Neural cell (in vitro differentiated cells): ENCODE measurements around the gene ELOVL1. TPM values are rescaled to one million over a fixed set of nuclear protein-coding genes. Genes with fewer than 3 reads are reported as not detected.

ENCODE experiments used
- H2AFZ ChIP-seq: fragments of 200-600, 300-800 bp; sonication (generic), shearing (Covaris generic); 2 replicates; pipeline ENCODE4 v1.6.0; 2014; ENCODE audit warnings: low read depth, mild to moderate bottlenecking, antibody characterized with exemption, low read length, moderate library complexity
- H3F3A ChIP-seq: fragments of 200-600 bp; shearing (Covaris generic); 2 replicates; pipeline ENCODE4 v1.6.1; 2016; ENCODE audit warnings: mild to moderate bottlenecking, moderate library complexity, mixed read lengths, antibody characterized with exemption, low read length; ENCODE audit not compliant: insufficient read depth, poor library complexity, severe bottlenecking
- H3K27ac ChIP-seq: fragments of 200-600, 300-800 bp; sonication (generic), shearing (Covaris generic); 2 replicates; pipeline ENCODE4 v1.5.1; 2014; ENCODE audit warnings: mild to moderate bottlenecking, low read length, moderate library complexity
- H3K27me3 ChIP-seq: fragments of 300-800, 200-600 bp; sonication (generic), shearing (Covaris generic); 2 replicates; pipeline ENCODE4 v1.6.0; 2014; ENCODE audit warnings: mild to moderate bottlenecking, low read depth, low read length, moderate library complexity; ENCODE audit not compliant: insufficient read depth
- H3K36me3 ChIP-seq: fragments of 300-800, 200-600 bp; sonication (generic), shearing (Covaris generic); 2 replicates; pipeline ENCODE4 v1.5.1; 2014; ENCODE audit warnings: mild to moderate bottlenecking, antibody characterized with exemption, low read length, moderate library complexity; ENCODE audit not compliant: insufficient read depth
- H3K4me2 ChIP-seq: fragments of 300-800, 200-600 bp; sonication (generic), shearing (Covaris generic); 2 replicates; pipeline ENCODE4 v1.6.0; 2014; ENCODE audit warnings: mild to moderate bottlenecking, low read length
- H3K4me3 ChIP-seq: fragments of 300-800, 200-600 bp; sonication (generic), shearing (Covaris generic); 2 replicates; pipeline ENCODE4 v1.5.1; 2014; ENCODE audit warnings: mild to moderate bottlenecking, low read length, moderate library complexity
- H3K79me2 ChIP-seq: fragments of 200-600 bp; shearing (Covaris generic); replicated peaks from 2 replicates; pipeline ENCODE4 v1.6.0; 2014; ENCODE audit warnings: mild to moderate bottlenecking, low read length, moderate library complexity; ENCODE audit not compliant: insufficient read depth
- H3K9ac ChIP-seq: fragments of 300-800, 200-600 bp; sonication (generic), shearing (Covaris generic); 2 replicates; pipeline ENCODE4 v1.6.1; 2016; ENCODE audit warnings: mild to moderate bottlenecking, low read length, mixed read lengths
- H3K9me2 ChIP-seq: fragments of 200-600 bp; shearing (Covaris generic); 2 replicates; pipeline ENCODE4 v1.6.1; 2016; ENCODE audit warnings: mild to moderate bottlenecking, low read length, mixed read lengths; ENCODE audit not compliant: insufficient read depth
- H3K9me3 ChIP-seq: fragments of 200-600, 300-800 bp; sonication (generic), shearing (Covaris generic); 2 replicates; pipeline ENCODE4 v1.6.1; 2016; ENCODE audit warnings: mild to moderate bottlenecking, mixed run types, low read length, moderate library complexity, mixed read lengths
- H4K20me1 ChIP-seq: fragments of 200-600 bp; shearing (Covaris generic); 2 replicates; pipeline ENCODE4 v1.6.1; 2016; ENCODE audit warnings: mild to moderate bottlenecking, mixed run types; ENCODE audit not compliant: insufficient read depth
- CTCF ChIP-seq: fragments of 450-650 bp; IDR thresholded peaks from 2 replicates; pipeline ENCODE4 v1.5.1; 2014; ENCODE audit warnings: antibody characterized with exemption, mild to moderate bottlenecking, moderate library complexity; ENCODE audit not compliant: poor library complexity, severe bottlenecking
- EP300 ChIP-seq: fragments of 450-650 bp; conservative IDR thresholded peaks from 2 replicates; pipeline ENCODE4 v1.6.1; 2014; ENCODE audit warnings: antibody characterized with exemption, mild to moderate bottlenecking, moderate library complexity; ENCODE audit not compliant: poor library complexity, severe bottlenecking
- EZH2 ChIP-seq: fragments of 200-600, 300-800 bp; shearing (Covaris generic), sonication (generic); IDR thresholded peaks from 2 replicates; pipeline ENCODE4 v1.6.1; 2014; ENCODE audit warnings: antibody characterized with exemption, low read length, borderline replicate concordance, mild to moderate bottlenecking; ENCODE audit not compliant: insufficient read depth, poor library complexity, severe bottlenecking
- MXI1 ChIP-seq: fragments of 450-650 bp; conservative IDR thresholded peaks from 2 replicates; pipeline ENCODE4 v1.6.1; 2014; ENCODE audit warnings: antibody characterized with exemption, mild to moderate bottlenecking; ENCODE audit not compliant: poor library complexity, severe bottlenecking
- POLR2AphosphoS5 ChIP-seq: IDR thresholded peaks from 2 replicates; pipeline ENCODE4 v1.6.1; 2012
- RAD21 ChIP-seq: fragments of 450-650 bp; conservative IDR thresholded peaks from 2 replicates; pipeline ENCODE4 v1.6.1; 2014; ENCODE audit warnings: antibody characterized with exemption, mild to moderate bottlenecking, moderate library complexity
- REST ChIP-seq: IDR thresholded peaks from 2 replicates; pipeline ENCODE4 v1.6.1; 2012; ENCODE audit warnings: borderline replicate concordance
- SMC3 ChIP-seq: fragments of 450-650 bp; conservative IDR thresholded peaks from 2 replicates; pipeline ENCODE4 v1.6.1; 2014; ENCODE audit warnings: antibody characterized with exemption, mild to moderate bottlenecking, moderate library complexity; ENCODE audit not compliant: poor library complexity
- TAF1 ChIP-seq: IDR thresholded peaks from 2 replicates; pipeline ENCODE4 v1.6.1; 2012; ENCODE audit warnings: low read depth
- polyA plus RNA-seq: library from polyadenylated mRNA; depleted of rRNA; stranded (reverse); fragments of >200 nt; gene quantifications from 2 replicates; pipeline ENCODE4 v1.2.3, GENCODE V29; 2014

Gene ELOVL1
- polyA plus RNA-seq, 1 donor from 2014 or later: 12.9 TPM

GRCh38 chr1:43318831-43319230 lies 49.0 kb downstream of the ELOVL1 start:
- H4K20me1 ChIP-seq: no peaks in the 10 kb centered on the region
- no peaks in the 10 kb centered on the region for H3K79me2 ChIP-seq
- H3K9me3 ChIP-seq: no peaks in the 10 kb centered on the region
- no peak overlapping the region for H3K4me2 ChIP-seq
- no peaks in the 10 kb centered on the region for H3K9me2 ChIP-seq
- H3K27ac ChIP-seq: no peak overlapping the region
- no peaks in the 10 kb centered on the region for H3K27me3 ChIP-seq
- H2AFZ ChIP-seq: no peak overlapping the region
- H3K9ac ChIP-seq: no peak overlapping the region
- H3K4me3 ChIP-seq: no peak overlapping the region
- H3K36me3 ChIP-seq: no peaks in the 10 kb centered on the region
- TF ChIP-seq RAD21: no peak
- no peak for TF ChIP-seq CTCF
- TF ChIP-seq EP300: no peak
- no peak for TF ChIP-seq SMC3
- TF ChIP-seq EZH2: no peak
- no peak for TF ChIP-seq REST
- no peak for TF ChIP-seq MXI1
- TF ChIP-seq POLR2AphosphoS5: no peak
- TF ChIP-seq TAF1: no peak
- no peaks in the 10 kb centered on the region for H3F3A ChIP-seq

- Histone ChIP-seq H3K4me3 (no peak overlapping the region), H4K20me1 (no peaks in the 10 kb centered on the region), H3K9me2 (no peaks in the 10 kb centered on the region), H3K4me2 (no peak overlapping the region), H3K27ac (no peak overlapping the region), H3F3A (no peaks in the 10 kb centered on the region), H3K27me3 (no peaks in the 10 kb centered on the region), H3K36me3 (no peaks in the 10 kb centered on the region), H3K9ac (no peak overlapping the region), H3K79me2 (no peaks in the 10 kb centered on the region), H2AFZ (no peak overlapping the region), H3K9me3 (no peaks in the 10 kb centered on the region)
- no peak for TF ChIP-seq EZH2
- TF ChIP-seq REST: no peak
- no peak for TF ChIP-seq POLR2AphosphoS5
- no peak for TF ChIP-seq SMC3
- TF ChIP-seq TAF1: no peak
- TF ChIP-seq CTCF: no peak
- no peak for TF ChIP-seq EP300
- no peak for TF ChIP-seq RAD21
- TF ChIP-seq MXI1: no peak
These were observed 49.9 kb downstream of the ELOVL1 start for GRCh38 chr1:43317817-43318471.
